Sigmoid colon (tissue), 7 donors: Measurements from ENCODE around the gene EP300. TPM values are rescaled to one million over a fixed set of nuclear protein-coding genes. Genes with fewer than 3 reads are reported as not detected.
"Not testable (repeated sequence)": the region's sequence is repeated elsewhere in the genome, so short reads cannot be mapped to it uniquely, and the experiment has no call there.

Source experiments
- DNase-seq: peaks from one replicate; pipeline ENCODE4 v3.0.0-alpha.2; 2019
- H3K27ac ChIP-seq, 4 donors: fragments of 200-600 bp; sonication (generic); one replicate each; pipeline ENCODE4 v1.5.1; 2016 to 2019; ENCODE audit warnings: mild to moderate bottlenecking in 1 of 4
- H3K27me3 ChIP-seq, 3 donors: fragments of 200-600 bp; sonication (generic); one replicate each; pipeline ENCODE4 v1.5.1; 2019; ENCODE audit warnings: mild to moderate bottlenecking in 1 of 3
- H3K36me3 ChIP-seq, 4 donors: fragments of 200-600 bp; sonication (generic); one replicate each; pipeline ENCODE4 v1.5.1; 2016 to 2019
- H3K4me1 ChIP-seq, 4 donors: fragments of 200-600 bp; sonication (generic); one replicate each; pipeline ENCODE4 v1.5.1; 2017 to 2019
- H3K4me3 ChIP-seq, 4 donors: fragments of 200-600 bp; sonication (generic); one replicate each; pipeline ENCODE4 v1.5.1; 2017 to 2019; ENCODE audit warnings: mild to moderate bottlenecking in 2 of 4, moderate library complexity in 1 of 4
- H3K9me3 ChIP-seq, 4 donors: fragments of 200-600 bp in 3 of 4; sonication (generic) in 3 of 4; one replicate each; pipeline versions ENCODE4 v1.5.1 to v1.6.1; 2013 to 2019
- CTCF ChIP-seq, 4 experiments: fragments of 450-650 bp in 3 of 4; fragments of 200-600 bp in 1 of 4; IDR thresholded peaks; one replicate each; pipeline ENCODE4 v1.5.1; 2016 to 2019; ENCODE audit warnings: antibody characterized with exemption in 4 of 4, mild to moderate bottlenecking in 3 of 4, moderate library complexity in 2 of 4
- EP300 ChIP-seq, 4 donors: sonication (generic); formaldehyde crosslinking; IDR thresholded peaks; one replicate each; pipeline ENCODE4 v1.6.1; 2017; ENCODE audit warnings: antibody characterized with exemption in 4 of 4
- POLR2A ChIP-seq, 2 donors: fragments of 450-650 bp; IDR thresholded peaks; one replicate each; pipeline ENCODE4 v1.6.1; 2016; ENCODE audit warnings: antibody characterized with exemption in 2 of 2, mild to moderate bottlenecking in 2 of 2, moderate library complexity in 2 of 2
- POLR2AphosphoS5 ChIP-seq, 4 donors: sonication (generic); formaldehyde crosslinking; IDR thresholded peaks; one replicate each; pipeline ENCODE4 v1.6.1; 2017; ENCODE audit warnings: antibody characterized with exemption in 4 of 4
- WGBS, 2 donors: extraction: QIAGEN DNeasy Blood & Tissue Kit; methylation state at CpG; one replicate each; pipeline ENCODE4 v1.1.7; 2013; 5-methylcytosine and 5-hydroxymethylcytosine counted together
- intact Hi-C: fragments of 100-400 bp; cut with DNase I; formaldehyde crosslinking; loops from one replicate; pipeline ENCODE4 v1.15.1; 2023
- polyA plus RNA-seq, 3 donors: library from polyadenylated mRNA; stranded (reverse); fragments of 200-250 nt; gene quantifications; one replicate each; pipeline ENCODE4 v1.2.3, GENCODE V29; 2013
- total RNA-seq, 4 donors: library from RNA; depleted of rRNA; stranded (reverse); fragments of >200 nt; gene quantifications; one replicate each; pipeline ENCODE4 v1.1.0, GENCODE V29; 2016
- donor health status: healthy with polysubstance abuse.
- donor health status: Bipolar disorder and iron deficiency.
- donor health status: healthy.

EP300 gene
- total and polyA plus RNA-seq, 7 donors, result 6.0 to 109 (median 59.6) TPM

- TF ChIP-seq POLR2AphosphoS5 (IDR thresholded peaks at IDR 0.05), result peak in 1 of 4 donors; percentile 6
- 96 to 97% methylated on average over 6 of the region's 6 CpGs for WGBS, 2 donors
- DNase-seq, H3K4me3 ChIP-seq, H3K27me3 ChIP-seq, H3K27ac ChIP-seq, intact Hi-C loops, H3K9me3 ChIP-seq, H3K4me1 ChIP-seq: not testable (repeated sequence)
- H3K36me3 ChIP-seq, result peaks cover 33 to 57% (median 37%) of the 10 kb centered on the region in 4 donors
These were observed 88.0 kb downstream of the EP300 start for GRCh38 chr22:41180362-41180761.

- intact Hi-C loops, result no loop called here
- H3K27me3 ChIP-seq, result no peaks in the 10 kb centered on the region
- no peak overlapping the region for H3K4me3 ChIP-seq
- no peaks in the 10 kb centered on the region for H3K9me3 ChIP-seq
- peaks cover 0 to 9% (median 4%) of the 10 kb centered on the region in 4 donors for H3K4me1 ChIP-seq
- peak overlapping the region in 1 of 4 donors; percentile 29 for H3K27ac ChIP-seq
- 86 to 88% methylated on average over 3 of the region's 3 CpGs for WGBS, 2 donors
- DNase-seq, result no peak
- peaks cover 28 to 51% (median 31%) of the 10 kb centered on the region in 4 donors for H3K36me3 ChIP-seq
- TF ChIP-seq CTCF (IDR thresholded peaks at IDR 0.05) (no peak), POLR2A (IDR thresholded peaks at IDR 0.05) (no peak), EP300 (IDR thresholded peaks at IDR 0.05) (no peak), POLR2AphosphoS5 (IDR thresholded peaks at IDR 0.05) (no peak)
These were observed 88.5 kb downstream of the EP300 start for GRCh38 chr22:41180926-41181325.

- Histone ChIP-seq H3K4me3 (no peak overlapping the region), H3K27ac (peak overlapping the region in 3 of 4 donors; percentile 10 to 29 (median 23)), H3K27me3 (no peaks in the 10 kb centered on the region), H3K36me3 (peaks cover 22 to 44% (median 24%) of the 10 kb centered on the region in 4 donors), H3K9me3 (no peaks in the 10 kb centered on the region), H3K4me1 (peaks cover 0 to 9% (median 4%) of the 10 kb centered on the region in 4 donors)
- 47 to 80% methylated on average over 15 of the region's 15 CpGs for WGBS, 2 donors
- no peak for DNase-seq
- peak in 2 of 4 donors; percentile 10 to 34 for TF ChIP-seq POLR2AphosphoS5 (IDR thresholded peaks at IDR 0.05)
- TF ChIP-seq POLR2A (IDR thresholded peaks at IDR 0.05), result no peak
- intact Hi-C loops, result no loop called here
These were observed 89.2 kb downstream of the EP300 start for GRCh38 chr22:41181349-41182241.

- TF ChIP-seq POLR2A (IDR thresholded peaks at IDR 0.05) (no peak), POLR2AphosphoS5 (IDR thresholded peaks at IDR 0.05) (no peak), CTCF (IDR thresholded peaks at IDR 0.05) (no peak), EP300 (IDR thresholded peaks at IDR 0.05) (no peak)
- H3K4me1 ChIP-seq, result peaks cover 0 to 9% (median 4%) of the 10 kb centered on the region in 4 donors
- intact Hi-C loops, result no loop called here
- H3K27ac ChIP-seq, result no peak overlapping the region
- H3K4me3 ChIP-seq, result no peak overlapping the region
- peaks cover 0 to 15% (median 2%) of the 10 kb centered on the region in 4 donors for H3K36me3 ChIP-seq
- no peak for DNase-seq
- no peaks in the 10 kb centered on the region for H3K9me3 ChIP-seq
- 53 to 83% methylated on average over 3 of the region's 3 CpGs for WGBS, 2 donors
- H3K27me3 ChIP-seq, result no peaks in the 10 kb centered on the region
These were observed 92.3 kb downstream of the EP300 start for GRCh38 chr22:41184679-41185078.

GRCh38 chr22:41191467-41191866 is 99.1 kb downstream of the EP300 start:
- TF ChIP-seq POLR2A (IDR thresholded peaks at IDR 0.05), result no peak
- no peak for TF ChIP-seq CTCF (IDR thresholded peaks at IDR 0.05)
- no peak for TF ChIP-seq POLR2AphosphoS5 (IDR thresholded peaks at IDR 0.05)
- no peaks in the 10 kb centered on the region for H3K9me3 ChIP-seq
- no peaks in the 10 kb centered on the region for H3K27me3 ChIP-seq
- H3K4me1 ChIP-seq, result peaks cover 0 to 1% (median 0%) of the 10 kb centered on the region in 4 donors
- H3K36me3 ChIP-seq, result no peaks in the 10 kb centered on the region
- peak; percentile 8 for DNase-seq
- no peak overlapping the region for H3K27ac ChIP-seq
- 77 to 90% methylated on average over 2 of the region's 2 CpGs for WGBS, 2 donors
- H3K4me3 ChIP-seq, result no peak overlapping the region
- intact Hi-C loops, result loop anchor here (10.0 kb wide), 1 partner anchor 173 kb away; no protein-coding TSS in a partner anchor
